IMR-90 (cell line): ENCODE measurements around the gene ELL2. TPM values are rescaled to one million over a fixed set of nuclear protein-coding genes. Genes with fewer than 3 reads are reported as not detected.

Experiments
- ATAC-seq: fragments of 200-7000 bp; cut with Tn5 transposase; 2 replicates; pipeline ENCODE4 v1.9.1; 2020; ENCODE audit warnings: low read depth, mild to moderate bottlenecking, moderate library complexity
- BruUV-seq: library from RNA; stranded (reverse); fragments of 400-500 nt; replicated peaks from 2 replicates; lab custom pipeline; 2021; lab: Mats Ljungman, UMichigan
- CTCF ChIA-PET: fragments of 300-600 bp; formaldehyde crosslinking; extraction: SDS; loops from one replicate; lab custom pipeline; 2021; ENCODE audit warnings: antibody characterized with exemption; lab: Yijun Ruan, JAX
- POLR2A ChIA-PET: fragments of 300-600 bp; sonication (Branson Sonifier 250); formaldehyde crosslinking; loops from one replicate; lab custom pipeline; 2022; ENCODE audit warnings: antibody characterized with exemption; ENCODE audit not compliant: unreplicated experiment; lab: Charles Lee
- DNase-seq: peaks from one replicate; pipeline ENCODE4 v3.0.0; 2013
- H2AFZ ChIP-seq: replicated peaks from 2 replicates; pipeline ENCODE3; 2013; ENCODE audit warnings: low read length, mild to moderate bottlenecking; ENCODE audit not compliant: poor library complexity
- H2AK5ac ChIP-seq: 2 replicates; pipeline ENCODE4 v1.6.1; 2013; ENCODE audit warnings: low read depth, low read length, inconsistent platforms
- H2AK9ac ChIP-seq: replicated peaks from 2 replicates; pipeline ENCODE3; 2013; ENCODE audit warnings: mild to moderate bottlenecking, low read depth, low read length, moderate library complexity; ENCODE audit not compliant: poor library complexity
- H2BK120ac ChIP-seq: 2 replicates; pipeline ENCODE4 v1.6.1; 2013; ENCODE audit warnings: low read depth, low read length, inconsistent platforms
- H2BK15ac ChIP-seq: 3 replicates; pipeline ENCODE4 v1.6.1; 2013; ENCODE audit warnings: low read depth, low read length, inconsistent platforms
- H2BK20ac ChIP-seq: 2 replicates; pipeline ENCODE4 v1.6.1; 2013; ENCODE audit warnings: low read depth, mild to moderate bottlenecking, inconsistent platforms, low read length, moderate library complexity
- H2BK5ac ChIP-seq: 2 replicates; pipeline ENCODE4 v1.6.1; 2013; ENCODE audit warnings: mild to moderate bottlenecking, low read depth, low read length, inconsistent platforms; ENCODE audit not compliant: poor library complexity, severe bottlenecking
- H3K14ac ChIP-seq: replicated peaks from 2 replicates; pipeline ENCODE4 v1.6.1; 2013; ENCODE audit warnings: low read depth, low read length, inconsistent platforms
- H3K18ac ChIP-seq: 2 replicates; pipeline ENCODE4 v1.6.1; 2013; ENCODE audit warnings: low read depth, low read length, control low read depth
- H3K23ac ChIP-seq: 2 replicates; pipeline ENCODE4 v1.6.1; 2013; ENCODE audit warnings: low read depth, low read length, inconsistent platforms
- H3K27ac ChIP-seq: 2 replicates; pipeline ENCODE4 v1.5.1; 2013; ENCODE audit warnings: mild to moderate bottlenecking, control low read depth, low read length; ENCODE audit not compliant: insufficient read depth
- H3K27me3 ChIP-seq: 2 replicates; pipeline ENCODE4 v1.6.1; 2013; ENCODE audit warnings: low read length; ENCODE audit not compliant: control insufficient read depth, insufficient read depth
- H3K36me3 ChIP-seq: 2 replicates; pipeline ENCODE4 v1.6.1; 2013; ENCODE audit warnings: low read length, mixed read lengths; ENCODE audit not compliant: control insufficient read depth, insufficient read depth
- H3K4ac ChIP-seq: 2 replicates; pipeline ENCODE4 v1.6.1; 2013; ENCODE audit warnings: low read depth, low read length, inconsistent platforms
- H3K4me1 ChIP-seq: 2 replicates; pipeline ENCODE4 v1.6.1; 2013; ENCODE audit warnings: low read length, mixed read lengths; ENCODE audit not compliant: control insufficient read depth, insufficient read depth
- H3K4me2 ChIP-seq: 2 replicates; pipeline ENCODE4 v1.6.1; 2013; ENCODE audit warnings: low read depth, mild to moderate bottlenecking, control low read depth, low read length, moderate library complexity
- H3K4me3 ChIP-seq: 2 replicates; pipeline ENCODE4 v1.5.1; 2013; ENCODE audit warnings: low read depth, mild to moderate bottlenecking, control low read depth, low read length, moderate library complexity; ENCODE audit not compliant: insufficient read depth
- H3K56ac ChIP-seq: 2 replicates; pipeline ENCODE4 v1.6.1; 2013; ENCODE audit warnings: low read length, inconsistent platforms; ENCODE audit not compliant: insufficient read depth; ENCODE audit errors: extremely low read depth
- H3K79me1 ChIP-seq, 2 experiments: 2 replicates each; pipeline ENCODE4 v1.6.1; 2013; ENCODE audit warnings: low read length in 2 of 2, inconsistent platforms in 1 of 2, low read depth in 1 of 2
- H3K9ac ChIP-seq: 2 replicates; pipeline ENCODE4 v1.6.1; 2013; ENCODE audit warnings: low read depth, low read length, control low read depth
- H3K9me1 ChIP-seq: 2 replicates; pipeline ENCODE4 v1.6.1; 2013; ENCODE audit warnings: low read length, inconsistent platforms; ENCODE audit not compliant: insufficient read depth
- H3K9me3 ChIP-seq: 2 replicates; pipeline ENCODE4 v1.6.1; 2013; ENCODE audit warnings: low read length; ENCODE audit not compliant: control insufficient read depth, insufficient read depth
- H4K20me1 ChIP-seq: 2 replicates; pipeline ENCODE4 v1.6.1; 2013; ENCODE audit warnings: low read length, inconsistent platforms; ENCODE audit not compliant: insufficient read depth
- H4K5ac ChIP-seq: 2 replicates; pipeline ENCODE4 v1.6.1; 2013; ENCODE audit warnings: mild to moderate bottlenecking, low read depth, low read length, control low read depth
- H4K8ac ChIP-seq, 2 experiments: 2 replicates each; pipeline ENCODE4 v1.6.1; 2013; ENCODE audit warnings: low read depth in 2 of 2, low read length in 2 of 2, control low read depth in 1 of 2, inconsistent platforms in 1 of 2
- H4K91ac ChIP-seq: 2 replicates; pipeline ENCODE4 v1.6.1; 2013; ENCODE audit warnings: low read depth, low read length, inconsistent platforms; ENCODE audit not compliant: insufficient read depth
- CHD1 ChIP-seq: IDR thresholded peaks from 2 replicates; pipeline ENCODE4 v1.6.1; 2012; ENCODE audit warnings: low read depth, low read length, improper control_type of control experiment
- CTCF ChIP-seq: conservative IDR thresholded peaks from 2 replicates; pipeline ENCODE4 v1.5.1; 2012; ENCODE audit warnings: mild to moderate bottlenecking, low read depth, low read length, improper control_type of control experiment
- ELK1 ChIP-seq: fragments of 150-350 bp; IDR thresholded peaks from 2 replicates; pipeline ENCODE4 v1.6.1; 2016; ENCODE audit warnings: low read depth, mild to moderate bottlenecking, low read length, moderate library complexity, borderline replicate concordance
- FOS ChIP-seq: fragments of 150-350 bp; IDR thresholded peaks from 2 replicates; pipeline ENCODE4 v1.6.1; 2016; ENCODE audit warnings: low read depth, low read length
- MAFK ChIP-seq: IDR thresholded peaks from 2 replicates; pipeline ENCODE4 v1.6.1; 2012; ENCODE audit warnings: low read depth, low read length, improper control_type of control experiment
- MXI1 ChIP-seq: IDR thresholded peaks from 2 replicates; pipeline ENCODE4 v1.6.1; 2012; ENCODE audit warnings: low read depth, mild to moderate bottlenecking, low read length, moderate library complexity, borderline replicate concordance
- NFE2L2 ChIP-seq: fragments of 150-350 bp; IDR thresholded peaks from 2 replicates; pipeline ENCODE4 v1.6.1; 2016; ENCODE audit warnings: low read depth, mild to moderate bottlenecking, low read length
- POLR2A ChIP-seq: IDR thresholded peaks from 2 replicates; pipeline ENCODE4 v1.6.1; 2012; ENCODE audit warnings: mild to moderate bottlenecking, low read depth, low read length
- RAD21 ChIP-seq: IDR thresholded peaks from 2 replicates; pipeline ENCODE4 v1.6.1; 2012; ENCODE audit warnings: low read length, improper control_type of control experiment
- RFX5 ChIP-seq: IDR thresholded peaks from 2 replicates; pipeline ENCODE4 v1.8.0; 2012; ENCODE audit warnings: low read depth, mild to moderate bottlenecking, low read length, moderate library complexity
- SMC3 ChIP-seq: fragments of 150-350 bp; IDR thresholded peaks from 2 replicates; pipeline ENCODE4 v1.6.1; 2016; ENCODE audit warnings: low read depth, mild to moderate bottlenecking, antibody characterized with exemption, low read length, moderate library complexity
- WGBS, 2 experiments: methylation state at CpG; one replicate each; pipeline versions ENCODE4 v1.1.5 to v1.1.7; 2013; ENCODE audit warnings: missing lambda C conversion rate in 2 of 2; ENCODE audit not compliant: insufficient read length in 1 of 2; ENCODE audit errors: extremely low coverage in 2 of 2; 5-methylcytosine and 5-hydroxymethylcytosine counted together
- dilution Hi-C: fragments of 300-500 bp; cut with HindIII; formaldehyde crosslinking; loops from one replicate; pipeline ENCODE4 v1.14.3; 2018; ENCODE audit warnings: low sequenced_read_pairs; ENCODE audit not compliant: unreplicated experiment
- in situ Hi-C: fragments of 300-500 bp; cut with MboI; formaldehyde crosslinking; loops from 3 replicates; pipeline ENCODE4 v1.14.3; 2019; ENCODE audit warnings: low sequenced_read_pairs, inconsistent platforms, mixed read lengths
- intact Hi-C: fragments of 100-400 bp; cut with micrococcal nuclease; formaldehyde crosslinking; loops from 2 replicates; pipeline ENCODE4 v1.10.0; 2022
- polyA plus RNA-seq, 3 experiments: library from polyadenylated mRNA; depleted of rRNA; stranded (reverse); fragments of >200 nt; gene quantifications; 2 replicates each; pipeline ENCODE4 v1.2.3, GENCODE V29; 2012; ENCODE audit warnings: low replicate concordance in 1 of 3
- total RNA-seq: library from RNA; depleted of rRNA; stranded (reverse); fragments of >200 nt; gene quantifications from 2 replicates; pipeline ENCODE4 v1.2.3, GENCODE V29; 2012

ELL2 gene
- total and polyA plus RNA-seq, 2 of the 4 experiments (the other 2 are of a cell fraction), result 61.4 to 92.5 TPM

GRCh38 chr5:95960667-95961616, 709 bp downstream of the ELL2 start:
- peak overlapping the region; percentile 100 for H3K14ac ChIP-seq
- H2BK120ac ChIP-seq, result peak overlapping the region; percentile 91
- peak overlapping the region; percentile 99 for H3K27ac ChIP-seq
- H2BK20ac ChIP-seq, result peak overlapping the region; percentile 70; the same call in 1 of the 2 replicates
- H3K9me3 ChIP-seq, result no peaks in the 10 kb centered on the region
- ChIA-PET POLR2A (interaction anchor here (0.7 kb wide), 1 partner anchor 375 kb away, joined by 4 read pairs; no protein-coding TSS in a partner anchor), CTCF (interaction anchor here (0.9 to 1.3 kb wide), 2 partner anchors 13 to 114 kb away, joined by 3 to 5 read pairs; no protein-coding TSS in a partner anchor)
- intact Hi-C loops (loop anchor here (1.0 to 5.0 kb wide), 6 partner anchors 57 to 375 kb away; no protein-coding TSS in a partner anchor), dilution Hi-C loops (no loop called here), in situ Hi-C loops (no loop called here)
- H2AFZ ChIP-seq, result peak overlapping the region; percentile 83
- H3K18ac ChIP-seq, result peak overlapping the region; percentile 99
- H2AK9ac ChIP-seq, result peak overlapping the region; percentile 96
- peak overlapping the region; percentile 87 for H3K4me2 ChIP-seq
- H2BK5ac ChIP-seq, result peak overlapping the region; percentile 98
- ATAC-seq (peak; percentile 54), DNase-seq (peak; percentile 74)
- peaks cover 54% of the 10 kb centered on the region for H4K20me1 ChIP-seq
- no peaks in the 10 kb centered on the region; the same call in 1 of the 2 replicates for H3K4me1 ChIP-seq
- peaks cover 9 to 30% of the 10 kb centered on the region in 2 experiments; a peak in 3 of 4 replicates for H3K79me1 ChIP-seq
- peak overlapping the region; percentile 67; the same call in 2 of the 3 replicates for H2BK15ac ChIP-seq
- peaks cover 27% of the 10 kb centered on the region for H3K36me3 ChIP-seq
- no TSS peak for BruUV-seq
- H4K91ac ChIP-seq, result peak overlapping the region; percentile 98
- H4K5ac ChIP-seq, result peak overlapping the region; percentile 94
- peak overlapping the region; percentile 98 for H3K4ac ChIP-seq
- H3K23ac ChIP-seq, result peak overlapping the region; percentile 100
- H3K9ac ChIP-seq, result peak overlapping the region; percentile 99
- no peaks in the 10 kb centered on the region; the same call in 1 of the 2 replicates for H3K9me1 ChIP-seq
- peak overlapping the region; percentile 81 for H4K8ac ChIP-seq
- no peaks in the 10 kb centered on the region for H3K27me3 ChIP-seq
- H2AK5ac ChIP-seq, result peak overlapping the region; percentile 98
- peak overlapping the region; percentile 97 for H3K56ac ChIP-seq
- TF ChIP-seq NFE2L2 (no peak; the same call in 1 of the 2 replicates), MAFK (no peak), SMC3 (peak; percentile 55), ELK1 (no peak), FOS (no peak), CTCF (peak; percentile 83), CHD1 (peak; percentile 74; the same call in 1 of the 2 replicates), POLR2A (no peak), MXI1 (peak; percentile 34; the same call in 1 of the 2 replicates), RAD21 (peak; percentile 68), RFX5 (no peak)
- peak overlapping the region; percentile 99 for H3K4me3 ChIP-seq
- WGBS, 2 experiments, result 1% methylated on average over 62 of the region's 90 CpGs; no CpG with 5 or more reads in 1 of the 2 experiments
